Colonic mucosa (tissue), 4 donors: ENCODE measurements around the gene BCL6B. TPM values are rescaled to one million over a fixed set of nuclear protein-coding genes. Genes with fewer than 3 reads are reported as not detected.

Source experiments
- DNase-seq: peaks from one replicate; pipeline ENCODE4 v3.0.0-alpha.2; 2020
- H3K27ac ChIP-seq: fragments of 200-600 bp; one replicate; pipeline ENCODE4 v1.8.0; 2021
- H3K27me3 ChIP-seq: fragments of 200-600 bp; one replicate; pipeline ENCODE4 v1.8.0; 2021
- H3K36me3 ChIP-seq: fragments of 200-600 bp; one replicate; pipeline ENCODE4 v1.8.0; 2021
- H3K4me1 ChIP-seq: fragments of 200-600 bp; one replicate; pipeline ENCODE4 v1.8.0; 2021; ENCODE audit warnings: mild to moderate bottlenecking
- H3K4me3 ChIP-seq: fragments of 200-600 bp; one replicate; pipeline ENCODE4 v1.8.0; 2021
- H3K9ac ChIP-seq, 2 donors: one replicate each; pipeline ENCODE4 v1.7.0; 2013; ENCODE audit warnings: control low read depth in 2 of 2, low read depth in 2 of 2, low read length in 2 of 2
- H3K9me3 ChIP-seq: fragments of 200-600 bp; one replicate; pipeline ENCODE4 v1.8.0; 2021
- intact Hi-C: fragments of 100-400 bp; cut with DNase I; formaldehyde crosslinking; loops from one replicate; pipeline ENCODE4 v1.14.1; 2022
- total RNA-seq, 2 donors: library from RNA; stranded (reverse); fragmentation: NEBNext Ultra II Directional in 1 of 2; extraction: Animal tissue kit (Norgen Biotek cat#: 25700) in 1 of 2; gene quantifications; one replicate each; pipeline ENCODE4 v1.2.1, GENCODE V29; 2021
- TF ChIP-seq, protein P1 (sequence below): fragments of 200-600 bp; IDR thresholded peaks from one replicate; pipeline ENCODE4 v1.8.0; 2022; ENCODE audit warnings: antibody characterized with exemption, mild to moderate bottlenecking
- donor health status: healthy.
- donor health status: DM: no; HTN: no; CAD: no.
- donor health status: DM: no; HTN: no; CAD: no.

BCL6B gene
- total RNA-seq, 2 donors from 2014 or later: 0.89 to 7.3 TPM

DNA sequence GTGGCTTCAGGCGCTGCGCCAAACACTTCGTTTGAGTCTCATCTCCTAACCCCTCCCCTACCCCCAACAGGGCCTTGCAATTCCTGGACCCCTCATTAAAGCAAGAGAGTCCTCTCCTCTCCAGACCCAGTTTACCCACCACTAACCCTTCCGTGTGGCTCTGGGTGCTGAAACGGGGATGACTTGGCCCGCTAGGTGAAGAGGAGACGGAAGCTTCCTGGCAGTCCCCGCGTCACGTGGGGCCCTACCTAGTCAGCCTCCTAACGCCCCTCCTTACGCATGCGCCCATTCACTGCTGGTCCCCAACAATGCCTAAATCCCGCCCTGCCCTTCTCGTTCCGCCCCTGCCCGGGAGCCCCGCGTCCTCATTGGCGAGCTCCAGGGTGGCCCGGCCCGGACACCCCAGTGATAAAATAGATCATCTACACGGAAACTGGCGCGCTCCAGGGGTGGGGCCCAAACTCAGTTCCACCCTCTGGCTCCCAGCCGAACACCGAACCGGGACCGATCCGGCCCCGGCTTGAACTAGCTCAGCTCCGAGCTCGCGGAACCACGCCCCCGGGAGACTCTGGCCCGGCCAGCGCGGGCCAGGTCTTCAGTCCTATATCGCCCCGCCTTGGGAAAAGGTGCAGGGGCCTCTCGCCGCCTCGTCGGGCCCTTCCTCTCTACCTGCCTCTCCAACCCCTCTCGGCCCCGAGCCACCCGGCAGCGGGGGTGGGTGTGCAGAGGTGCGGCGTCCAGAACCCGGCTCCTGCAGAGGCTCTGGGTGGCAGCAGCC lies 12.9 kb downstream of the BCL6B start, which contains the start of gene SLC16A13:
TSS of gene SLC16A13 (plus strand) at position 425 of the 778 bp plus-strand sequence. CDS start 368 bp downstream, outside the sequence.
- peak within 1 kb of the TSS; percentile 88 for H3K4me3 ChIP-seq
- no peaks in the 10 kb centered on the region for H3K27me3 ChIP-seq
- intact Hi-C loops: no loop called here
- H3K9ac ChIP-seq: peak within 1 kb of the TSS; percentile 86 to 90
- TF ChIP-seq, protein P1, sequence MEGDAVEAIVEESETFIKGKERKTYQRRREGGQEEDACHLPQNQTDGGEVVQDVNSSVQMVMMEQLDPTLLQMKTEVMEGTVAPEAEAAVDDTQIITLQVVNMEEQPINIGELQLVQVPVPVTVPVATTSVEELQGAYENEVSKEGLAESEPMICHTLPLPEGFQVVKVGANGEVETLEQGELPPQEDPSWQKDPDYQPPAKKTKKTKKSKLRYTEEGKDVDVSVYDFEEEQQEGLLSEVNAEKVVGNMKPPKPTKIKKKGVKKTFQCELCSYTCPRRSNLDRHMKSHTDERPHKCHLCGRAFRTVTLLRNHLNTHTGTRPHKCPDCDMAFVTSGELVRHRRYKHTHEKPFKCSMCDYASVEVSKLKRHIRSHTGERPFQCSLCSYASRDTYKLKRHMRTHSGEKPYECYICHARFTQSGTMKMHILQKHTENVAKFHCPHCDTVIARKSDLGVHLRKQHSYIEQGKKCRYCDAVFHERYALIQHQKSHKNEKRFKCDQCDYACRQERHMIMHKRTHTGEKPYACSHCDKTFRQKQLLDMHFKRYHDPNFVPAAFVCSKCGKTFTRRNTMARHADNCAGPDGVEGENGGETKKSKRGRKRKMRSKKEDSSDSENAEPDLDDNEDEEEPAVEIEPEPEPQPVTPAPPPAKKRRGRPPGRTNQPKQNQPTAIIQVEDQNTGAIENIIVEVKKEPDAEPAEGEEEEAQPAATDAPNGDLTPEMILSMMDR: no peak
- no peaks in the 10 kb centered on the region for H3K36me3 ChIP-seq
- peak; percentile 99 for DNase-seq
- no peaks in the 10 kb centered on the region for H3K9me3 ChIP-seq
- peak within 1 kb of the TSS; percentile 83 for H3K27ac ChIP-seq
- H3K4me1 ChIP-seq: peaks cover 7% of the 10 kb centered on the region

DNA sequence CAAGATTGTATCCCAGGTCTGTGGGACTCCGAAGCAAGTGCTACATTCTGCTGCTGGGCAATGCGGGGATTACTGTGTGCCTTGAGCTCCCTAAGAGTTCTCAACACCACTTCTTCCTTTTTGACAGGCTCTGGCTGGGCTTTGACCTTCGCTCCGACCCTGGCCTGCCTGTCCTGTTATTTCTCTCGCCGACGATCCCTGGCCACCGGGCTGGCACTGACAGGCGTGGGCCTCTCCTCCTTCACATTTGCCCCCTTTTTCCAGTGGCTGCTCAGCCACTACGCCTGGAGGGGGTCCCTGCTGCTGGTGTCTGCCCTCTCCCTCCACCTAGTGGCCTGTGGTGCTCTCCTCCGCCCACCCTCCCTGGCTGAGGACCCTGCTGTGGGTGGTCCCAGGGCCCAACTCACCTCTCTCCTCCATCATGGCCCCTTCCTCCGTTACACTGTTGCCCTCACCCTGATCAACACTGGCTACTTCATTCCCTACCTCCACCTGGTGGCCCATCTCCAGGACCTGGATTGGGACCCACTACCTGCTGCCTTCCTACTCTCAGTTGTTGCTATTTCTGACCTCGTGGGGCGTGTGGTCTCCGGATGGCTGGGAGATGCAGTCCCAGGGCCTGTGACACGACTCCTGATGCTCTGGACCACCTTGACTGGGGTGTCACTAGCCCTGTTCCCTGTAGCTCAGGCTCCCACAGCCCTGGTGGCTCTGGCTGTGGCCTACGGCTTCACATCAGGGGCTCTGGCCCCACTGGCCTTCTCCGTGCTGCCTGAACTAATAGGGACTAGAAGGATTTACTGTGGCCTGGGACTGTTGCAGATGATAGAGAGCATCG lies 15.4 kb downstream of the BCL6B start:
- H3K36me3 ChIP-seq: no peaks in the 10 kb centered on the region
- no peak overlapping the region for H3K9ac ChIP-seq
- H3K27ac ChIP-seq: no peak overlapping the region
- intact Hi-C loops: no loop called here
- no peak overlapping the region for H3K4me3 ChIP-seq
- TF ChIP-seq, protein P1: no peak
- H3K9me3 ChIP-seq: no peaks in the 10 kb centered on the region
- H3K4me1 ChIP-seq: peaks cover 17% of the 10 kb centered on the region
- peaks cover 7% of the 10 kb centered on the region for H3K27me3 ChIP-seq
- no peak for DNase-seq

DNA sequence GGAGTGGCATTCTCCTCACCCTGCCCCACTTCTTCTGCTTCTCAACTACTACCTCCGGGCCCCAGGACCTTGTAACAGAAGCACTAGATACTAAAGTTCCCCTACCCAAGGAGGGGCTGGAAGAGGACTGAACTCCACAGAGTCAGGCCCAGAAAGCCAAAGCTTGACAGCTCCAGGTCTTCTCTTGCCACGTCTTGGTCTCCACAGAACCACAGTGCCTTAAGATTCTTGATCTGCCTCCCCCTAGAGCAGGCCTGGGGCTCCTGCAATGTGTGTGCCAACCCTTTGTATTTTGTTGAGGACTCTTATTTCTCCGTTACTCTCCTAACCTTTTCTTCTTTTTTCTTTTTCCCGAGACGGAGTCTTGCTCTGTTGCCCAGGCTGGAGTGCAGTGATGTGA lies 17.0 kb downstream of the BCL6B start:
- Histone ChIP-seq H3K4me3 (no peak overlapping the region), H3K36me3 (no peaks in the 10 kb centered on the region), H3K27me3 (peaks cover 7% of the 10 kb centered on the region), H3K27ac (no peak overlapping the region), H3K4me1 (peaks cover 24% of the 10 kb centered on the region), H3K9me3 (no peaks in the 10 kb centered on the region), H3K9ac (no peak overlapping the region)
- intact Hi-C loops: no loop called here
- TF ChIP-seq, protein P1: no peak
- no peak for DNase-seq

DNA sequence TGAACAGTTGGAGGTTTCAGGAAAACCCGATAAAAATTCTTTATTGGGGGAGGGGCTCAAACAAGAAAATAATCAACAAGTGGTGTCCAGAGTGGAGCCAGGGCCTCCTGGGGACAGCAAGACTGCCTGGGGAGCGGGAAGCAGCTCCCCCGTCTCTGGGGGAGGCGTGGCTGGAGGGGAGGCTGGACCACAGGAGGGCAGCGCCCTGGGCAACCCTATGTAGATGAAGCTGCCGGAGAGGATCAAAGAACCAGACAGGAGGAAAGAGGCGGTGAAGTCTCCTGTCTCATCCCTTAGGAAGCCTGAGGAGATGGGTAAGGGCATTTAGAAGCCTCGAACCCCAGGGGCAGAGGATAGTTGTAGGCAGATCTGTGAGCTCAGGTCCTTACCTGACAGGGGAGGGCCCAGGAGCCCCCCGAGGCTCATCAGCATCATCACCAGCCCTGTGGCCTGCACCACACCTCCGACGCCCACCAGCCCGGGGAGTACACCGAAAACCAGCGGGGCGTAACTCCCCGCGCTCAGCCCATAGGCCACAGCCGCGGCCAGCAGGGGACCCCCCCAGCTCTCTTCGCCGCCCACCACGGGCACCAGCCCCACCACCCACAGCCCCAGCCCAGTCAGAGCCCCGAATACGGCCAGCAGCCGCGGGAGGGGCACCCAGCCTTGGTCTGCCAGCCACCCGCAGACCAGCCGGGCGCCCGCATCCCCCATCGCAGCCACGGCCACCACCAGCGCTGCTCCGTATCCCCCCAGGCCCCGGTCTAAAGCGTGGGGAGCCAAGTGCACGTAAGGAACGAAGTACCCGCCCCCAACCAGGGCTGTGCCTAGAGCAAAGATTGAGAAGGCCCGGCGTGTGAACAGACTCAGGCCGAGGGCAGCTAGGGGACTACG lies 19.0 kb downstream of the BCL6B start:
- H3K9ac ChIP-seq: peak overlapping the region in 1 of 2 donors; percentile 50
- TF ChIP-seq, protein P1: no peak
- peaks cover 18% of the 10 kb centered on the region for H3K4me1 ChIP-seq
- no peaks in the 10 kb centered on the region for H3K9me3 ChIP-seq
- peak overlapping the region; percentile 40 for H3K4me3 ChIP-seq
- DNase-seq: no peak
- H3K27ac ChIP-seq: no peak overlapping the region
- peaks cover 7% of the 10 kb centered on the region for H3K27me3 ChIP-seq
- intact Hi-C loops: no loop called here
- no peaks in the 10 kb centered on the region for H3K36me3 ChIP-seq
